ENCODE measurements around the gene CENPM.

DNA sequence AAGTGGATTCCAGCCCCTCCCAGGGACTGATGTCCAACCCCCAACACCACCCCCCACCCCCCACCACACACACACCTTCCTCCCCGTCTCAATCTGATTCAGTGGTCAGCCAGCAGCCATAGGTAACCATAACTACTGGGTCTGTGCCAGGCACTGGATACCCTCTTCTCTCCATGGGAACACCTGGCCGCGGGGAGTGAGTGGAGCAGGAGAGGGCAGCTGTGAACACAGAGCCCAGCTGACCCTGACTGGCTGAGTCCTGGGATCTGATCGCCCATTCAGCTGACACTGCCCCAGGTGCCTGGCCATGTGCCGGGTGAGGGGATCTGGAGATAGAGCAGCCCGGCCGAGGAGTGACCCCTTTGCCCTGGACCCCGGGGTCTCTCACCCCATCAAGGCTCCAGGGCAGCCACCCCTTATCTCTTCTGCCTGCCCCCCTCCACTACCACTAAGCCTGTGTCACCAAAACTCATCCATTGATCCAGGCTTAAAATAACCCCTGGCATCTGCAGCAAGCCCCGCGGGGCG lies 29.5 kb downstream of the CENPM start:
- TF ChIP-seq, protein P1, sequence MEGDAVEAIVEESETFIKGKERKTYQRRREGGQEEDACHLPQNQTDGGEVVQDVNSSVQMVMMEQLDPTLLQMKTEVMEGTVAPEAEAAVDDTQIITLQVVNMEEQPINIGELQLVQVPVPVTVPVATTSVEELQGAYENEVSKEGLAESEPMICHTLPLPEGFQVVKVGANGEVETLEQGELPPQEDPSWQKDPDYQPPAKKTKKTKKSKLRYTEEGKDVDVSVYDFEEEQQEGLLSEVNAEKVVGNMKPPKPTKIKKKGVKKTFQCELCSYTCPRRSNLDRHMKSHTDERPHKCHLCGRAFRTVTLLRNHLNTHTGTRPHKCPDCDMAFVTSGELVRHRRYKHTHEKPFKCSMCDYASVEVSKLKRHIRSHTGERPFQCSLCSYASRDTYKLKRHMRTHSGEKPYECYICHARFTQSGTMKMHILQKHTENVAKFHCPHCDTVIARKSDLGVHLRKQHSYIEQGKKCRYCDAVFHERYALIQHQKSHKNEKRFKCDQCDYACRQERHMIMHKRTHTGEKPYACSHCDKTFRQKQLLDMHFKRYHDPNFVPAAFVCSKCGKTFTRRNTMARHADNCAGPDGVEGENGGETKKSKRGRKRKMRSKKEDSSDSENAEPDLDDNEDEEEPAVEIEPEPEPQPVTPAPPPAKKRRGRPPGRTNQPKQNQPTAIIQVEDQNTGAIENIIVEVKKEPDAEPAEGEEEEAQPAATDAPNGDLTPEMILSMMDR (IDR thresholded peaks at IDR 0.05): no peak
- TF ChIP-seq ZFX (IDR thresholded peaks at IDR 0.05; ENCODE audit: borderline replicate concordance): no peak

All from 22Rv1 (cell line).